ENCODE measurements around the gene CDK19. TPM values are rescaled to one million over a fixed set of nuclear protein-coding genes. Genes with fewer than 3 reads are reported as not detected.

CDK19 gene
- total RNA-seq, 5 donors from 2014 or later (not counting 1 experiment from before 2014, with no cell fraction given): 11.4 to 16.1 (median 14.2) TPM

DNA sequence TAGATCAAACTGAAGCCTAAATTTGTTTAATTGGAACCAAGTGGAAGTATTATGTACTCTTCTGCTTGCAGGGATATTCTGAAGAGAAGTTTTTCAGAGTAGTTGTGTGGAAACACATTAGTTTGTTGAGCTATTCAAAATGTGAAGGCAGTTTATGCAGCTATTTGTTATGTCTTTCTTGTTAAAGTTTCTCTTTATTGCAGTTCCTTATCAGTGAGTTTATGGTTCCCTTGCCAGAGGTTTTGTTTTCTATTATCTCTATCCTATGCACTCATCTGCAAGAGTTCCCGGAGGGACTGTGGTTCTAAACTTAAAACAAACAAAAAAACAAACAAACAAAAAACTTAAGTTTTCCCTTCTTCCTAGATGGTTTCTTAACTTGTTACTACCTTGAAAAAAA is 195.2 kb downstream of the CDK19 start:
- Histone ChIP-seq H3K27me3 (replicated peaks in 1 of 2; ENCODE audit: control insufficient read depth in 2 of 2, extremely low read depth in 1 of 2, insufficient read depth in 2 of 2, low read length in 1 of 2) (no peaks in the 10 kb centered on the region), H3K9me3 (no peaks in the 10 kb centered on the region), H3K4me3 (ENCODE audit: control insufficient read depth in 1 of 2, extremely low read depth in 1 of 2, low read length in 1 of 2) (no peak overlapping the region), H3K4me1 (ENCODE audit: control insufficient read depth in 1 of 2, extremely low read depth in 1 of 2, insufficient read depth in 2 of 2, low read length in 2 of 2) (no peaks in the 10 kb centered on the region), H3K36me3 (ENCODE audit: control insufficient read depth in 2 of 2, extremely low read depth in 1 of 2, insufficient read depth in 1 of 2, low read length in 1 of 2) (peaks cover 0 to 27% of the 10 kb centered on the region in 2 donors), H3K27ac (ENCODE audit: low read length) (no peak overlapping the region)
- no peak for ATAC-seq (replicated peaks in 1 of 4)
- Mint-ChIP-seq H3K36me3 (peaks cover 58% of the 10 kb centered on the region), H3K27me3 (no peaks in the 10 kb centered on the region), H3K9me3 (no peaks in the 10 kb centered on the region), H3K4me3 (no peak overlapping the region), H3K4me1 (peaks cover 0 to 2% (median 0%) of the 10 kb centered on the region in 3 donors), H3K27ac (no peak overlapping the region)
- CTCF ChIA-PET: interaction anchor here (0.6 to 1.0 kb wide), 2 partner anchors 326 to 1530 kb away, joined by 3 to 5 read pairs; no protein-coding TSS in a partner anchor
- WGBS (ENCODE audit: insufficient coverage): no CpG with 5 or more reads among the region's 1 CpG
- POLR2A ChIA-PET: no interaction called here
- DNase-seq: no peak

DNA sequence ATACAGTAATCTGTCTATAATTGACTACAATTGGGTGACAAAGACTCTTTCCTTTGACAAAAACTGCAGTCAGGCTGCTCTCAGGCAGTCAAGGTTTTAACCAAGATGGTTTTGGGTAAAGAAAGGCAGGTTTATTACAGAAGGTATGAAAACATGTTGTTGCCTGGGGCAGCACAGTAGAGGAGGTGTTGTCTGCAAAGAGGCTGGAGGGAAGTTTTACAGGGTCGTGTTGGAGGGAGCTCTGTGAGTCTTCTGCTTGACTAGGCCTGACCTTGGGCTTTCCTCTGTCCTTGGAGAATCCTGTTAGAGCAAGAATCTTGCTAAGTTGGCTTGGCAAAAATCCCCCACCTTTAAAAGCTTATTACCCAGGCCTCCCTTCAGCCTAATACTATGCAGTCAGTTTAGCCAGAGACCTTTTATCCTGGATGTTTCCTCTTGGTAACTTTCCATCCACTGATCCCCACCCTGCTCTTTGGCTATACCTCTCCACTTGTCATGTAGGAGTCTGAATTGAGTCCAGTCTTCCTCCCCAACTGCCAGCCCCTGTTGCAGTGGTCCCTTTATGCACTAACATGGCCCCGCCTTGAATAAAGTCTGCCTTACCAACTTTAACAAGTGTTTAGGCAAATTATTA is 195.9 kb downstream of the CDK19 start:
- Histone ChIP-seq H3K27ac (ENCODE audit: low read length) (no peak overlapping the region), H3K9me3 (no peaks in the 10 kb centered on the region), H3K27me3 (replicated peaks in 1 of 2; ENCODE audit: control insufficient read depth in 2 of 2, extremely low read depth in 1 of 2, insufficient read depth in 2 of 2, low read length in 1 of 2) (no peaks in the 10 kb centered on the region), H3K4me1 (ENCODE audit: control insufficient read depth in 1 of 2, extremely low read depth in 1 of 2, insufficient read depth in 2 of 2, low read length in 2 of 2) (no peaks in the 10 kb centered on the region), H3K4me3 (ENCODE audit: control insufficient read depth in 1 of 2, extremely low read depth in 1 of 2, low read length in 1 of 2) (no peak overlapping the region), H3K36me3 (ENCODE audit: control insufficient read depth in 2 of 2, extremely low read depth in 1 of 2, insufficient read depth in 1 of 2, low read length in 1 of 2) (peaks cover 0 to 32% of the 10 kb centered on the region in 2 donors)
- ATAC-seq (replicated peaks in 1 of 4) (no peak), DNase-seq (no peak)
- ChIA-PET CTCF (interaction anchor here (0.6 to 1.0 kb wide), 2 partner anchors 327 to 1531 kb away, joined by 3 to 5 read pairs; no protein-coding TSS in a partner anchor), POLR2A (interaction anchor here in 1 of 2 donors (0.7 kb wide), 1 partner anchor 356 kb away, joined by 3 read pairs; no protein-coding TSS in a partner anchor)
- H3K4me3 Mint-ChIP-seq: no peak overlapping the region
- H3K27ac Mint-ChIP-seq: no peak overlapping the region
- WGBS (ENCODE audit: insufficient coverage): no CpG with 5 or more reads among the region's 2 CpGs
- peaks cover 60% of the 10 kb centered on the region for H3K36me3 Mint-ChIP-seq
- peaks cover 0 to 2% (median 0%) of the 10 kb centered on the region in 3 donors for H3K4me1 Mint-ChIP-seq
- H3K27me3 Mint-ChIP-seq: no peaks in the 10 kb centered on the region
- H3K9me3 Mint-ChIP-seq: no peaks in the 10 kb centered on the region

DNA sequence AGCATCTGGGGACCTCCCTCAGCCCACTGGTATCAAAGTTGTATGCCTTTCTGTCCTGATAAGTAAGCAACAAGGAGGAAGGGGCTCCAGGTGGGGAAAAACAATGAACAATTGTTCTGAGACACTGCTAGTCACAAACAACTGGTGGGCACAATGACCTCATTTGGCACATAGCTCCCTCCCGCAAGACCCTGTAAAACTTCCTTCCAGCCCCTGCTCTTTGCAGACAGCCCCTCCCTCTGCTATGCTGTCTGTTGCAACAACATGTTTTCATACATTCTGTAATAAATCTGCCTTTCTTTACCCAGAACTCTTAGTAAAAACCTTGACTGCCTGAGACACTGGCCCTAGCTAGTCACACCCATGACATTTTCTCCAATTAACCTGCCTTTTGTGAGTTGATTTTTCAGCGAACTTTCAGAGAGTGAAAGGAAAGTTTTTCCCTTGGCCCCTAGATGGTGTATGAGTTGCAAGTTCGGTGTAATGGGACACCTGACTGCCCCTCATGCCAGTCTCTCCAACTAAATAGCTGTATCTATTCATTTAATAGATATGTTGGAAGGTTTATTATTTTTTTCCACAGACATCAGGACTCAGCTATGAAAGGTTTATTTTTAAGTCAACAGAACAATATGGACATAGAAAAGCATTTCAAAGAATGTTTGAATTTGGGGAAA is 196.5 kb downstream of the CDK19 start:
- no peaks in the 10 kb centered on the region for H3K9me3 ChIP-seq
- no peak overlapping the region for H3K27ac ChIP-seq (ENCODE audit: low read length)
- ATAC-seq (replicated peaks in 1 of 4) (no peak), DNase-seq (no peak)
- H3K36me3 Mint-ChIP-seq: peaks cover 62% of the 10 kb centered on the region
- WGBS (ENCODE audit: insufficient coverage): 100% methylated on average over 1 of the region's 3 CpGs
- H3K4me1 ChIP-seq (ENCODE audit: control insufficient read depth in 1 of 2, extremely low read depth in 1 of 2, insufficient read depth in 2 of 2, low read length in 2 of 2): no peaks in the 10 kb centered on the region
- peaks cover 0 to 38% of the 10 kb centered on the region in 2 donors for H3K36me3 ChIP-seq (ENCODE audit: control insufficient read depth in 2 of 2, extremely low read depth in 1 of 2, insufficient read depth in 1 of 2, low read length in 1 of 2)
- H3K9me3 Mint-ChIP-seq: no peaks in the 10 kb centered on the region
- no peak overlapping the region for H3K4me3 Mint-ChIP-seq
- H3K27me3 ChIP-seq (replicated peaks in 1 of 2; ENCODE audit: control insufficient read depth in 2 of 2, extremely low read depth in 1 of 2, insufficient read depth in 2 of 2, low read length in 1 of 2): no peaks in the 10 kb centered on the region
- ChIA-PET POLR2A (interaction anchor here in 1 of 2 donors (0.7 kb wide), 1 partner anchor 357 kb away, joined by 3 read pairs; no protein-coding TSS in a partner anchor), CTCF (no interaction called here)
- H3K4me3 ChIP-seq (ENCODE audit: control insufficient read depth in 1 of 2, extremely low read depth in 1 of 2, low read length in 1 of 2): no peak overlapping the region
- H3K27me3 Mint-ChIP-seq: no peaks in the 10 kb centered on the region
- no peak overlapping the region for H3K27ac Mint-ChIP-seq
- peaks cover 0 to 2% (median 0%) of the 10 kb centered on the region in 3 donors for H3K4me1 Mint-ChIP-seq

DNA sequence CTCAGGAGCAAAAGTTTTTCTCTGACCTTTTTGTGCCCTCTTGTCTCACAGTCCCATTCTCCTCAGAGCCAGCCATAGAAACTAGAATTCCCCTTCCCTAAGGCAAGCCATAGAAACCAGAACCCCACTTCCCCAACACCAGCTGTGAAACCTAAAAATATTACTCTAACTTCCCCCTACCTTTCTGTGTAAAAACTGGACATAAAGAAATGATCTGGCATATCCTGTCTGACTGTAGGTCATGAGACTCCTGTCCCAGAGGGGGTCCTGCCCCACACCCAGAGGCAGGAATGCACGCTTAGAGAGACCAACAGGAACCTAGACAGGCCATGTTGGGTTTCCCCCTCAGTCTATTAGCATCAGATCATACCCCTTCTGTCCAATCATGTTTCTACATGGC is 198.2 kb downstream of the CDK19 start:
- Mint-ChIP-seq H3K36me3 (peaks cover 57% of the 10 kb centered on the region), H3K27ac (no peak overlapping the region), H3K4me3 (no peak overlapping the region), H3K27me3 (no peaks in the 10 kb centered on the region), H3K9me3 (no peaks in the 10 kb centered on the region), H3K4me1 (peaks cover 0 to 2% (median 0%) of the 10 kb centered on the region in 3 donors)
- DNase-seq: no peak
- no peak overlapping the region for H3K4me3 ChIP-seq (ENCODE audit: control insufficient read depth in 1 of 2, extremely low read depth in 1 of 2, low read length in 1 of 2)
- H3K27ac ChIP-seq (ENCODE audit: low read length): no peak overlapping the region
- no peaks in the 10 kb centered on the region for H3K4me1 ChIP-seq (ENCODE audit: control insufficient read depth in 1 of 2, extremely low read depth in 1 of 2, insufficient read depth in 2 of 2, low read length in 2 of 2)
- ChIA-PET POLR2A (no interaction called here), CTCF (interaction anchor here in 1 of 2 donors (0.6 kb wide), 1 partner anchor 90 kb away, joined by 4 read pairs; no protein-coding TSS in a partner anchor)
- no peaks in the 10 kb centered on the region for H3K27me3 ChIP-seq (replicated peaks in 1 of 2; ENCODE audit: control insufficient read depth in 2 of 2, extremely low read depth in 1 of 2, insufficient read depth in 2 of 2, low read length in 1 of 2)
- ATAC-seq (replicated peaks in 1 of 4): no peak
- H3K9me3 ChIP-seq: no peaks in the 10 kb centered on the region
- peaks cover 4 to 34% of the 10 kb centered on the region in 2 donors for H3K36me3 ChIP-seq (ENCODE audit: control insufficient read depth in 2 of 2, extremely low read depth in 1 of 2, insufficient read depth in 1 of 2, low read length in 1 of 2)
- WGBS (ENCODE audit: insufficient coverage): 100% methylated on average over 1 of the region's 1 CpG

DNA sequence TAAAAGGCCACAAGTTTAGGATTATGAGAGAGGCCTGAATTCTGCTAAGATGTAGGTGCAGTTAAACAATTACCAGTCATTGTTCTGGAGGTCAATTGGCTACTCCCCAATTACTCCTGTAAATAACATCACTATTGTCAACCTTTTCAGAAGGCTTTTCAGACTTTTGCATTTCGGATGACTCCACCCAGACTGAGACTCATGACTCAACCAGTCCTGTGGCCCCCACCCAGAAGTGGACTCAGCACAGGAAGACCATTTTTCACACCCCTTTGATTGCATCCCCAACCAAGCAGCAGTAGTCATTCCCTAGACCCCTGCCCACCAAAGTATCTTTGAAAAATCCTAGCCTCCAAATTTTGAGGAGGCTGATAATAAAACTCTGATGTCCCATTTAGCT is 199.5 kb downstream of the CDK19 start:
- ChIA-PET CTCF (no interaction called here), POLR2A (no interaction called here)
- Histone ChIP-seq H3K27ac (ENCODE audit: low read length) (no peak overlapping the region), H3K27me3 (replicated peaks in 1 of 2; ENCODE audit: control insufficient read depth in 2 of 2, extremely low read depth in 1 of 2, insufficient read depth in 2 of 2, low read length in 1 of 2) (no peaks in the 10 kb centered on the region), H3K4me1 (ENCODE audit: control insufficient read depth in 1 of 2, extremely low read depth in 1 of 2, insufficient read depth in 2 of 2, low read length in 2 of 2) (no peaks in the 10 kb centered on the region), H3K36me3 (ENCODE audit: control insufficient read depth in 2 of 2, extremely low read depth in 1 of 2, insufficient read depth in 1 of 2, low read length in 1 of 2) (peaks cover 4 to 21% of the 10 kb centered on the region in 2 donors), H3K4me3 (ENCODE audit: control insufficient read depth in 1 of 2, extremely low read depth in 1 of 2, low read length in 1 of 2) (no peak overlapping the region), H3K9me3 (no peaks in the 10 kb centered on the region)
- no peaks in the 10 kb centered on the region for H3K27me3 Mint-ChIP-seq
- H3K27ac Mint-ChIP-seq: no peak overlapping the region
- peaks cover 0 to 2% (median 0%) of the 10 kb centered on the region in 3 donors for H3K4me1 Mint-ChIP-seq
- H3K36me3 Mint-ChIP-seq: peaks cover 56% of the 10 kb centered on the region
- H3K9me3 Mint-ChIP-seq: no peaks in the 10 kb centered on the region
- no peak overlapping the region for H3K4me3 Mint-ChIP-seq
- no peak for DNase-seq
- ATAC-seq (replicated peaks in 1 of 4): no peak
- WGBS (ENCODE audit: insufficient coverage): 60% methylated on average over 1 of the region's 1 CpG

DNA sequence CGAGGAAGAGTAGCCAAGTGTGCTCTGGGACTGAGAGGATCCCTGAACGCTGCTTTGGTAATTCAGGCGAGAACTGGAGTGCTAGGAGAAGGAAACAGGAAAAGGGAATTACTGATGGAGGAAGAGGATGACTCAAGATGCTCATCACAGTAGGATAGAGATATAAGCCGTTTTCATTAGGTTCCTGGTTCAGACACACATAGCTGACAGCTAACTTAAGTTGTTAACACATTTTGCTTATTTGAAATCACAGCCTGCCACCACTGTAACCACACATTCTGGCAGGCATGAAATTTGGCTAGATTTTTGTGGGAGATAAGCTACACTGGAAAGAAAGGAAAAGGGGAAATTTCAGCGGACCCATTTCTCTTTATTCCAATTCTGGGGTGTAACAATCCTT is 200.7 kb downstream of the CDK19 start:
- Histone ChIP-seq H3K9me3 (no peaks in the 10 kb centered on the region), H3K36me3 (ENCODE audit: control insufficient read depth in 2 of 2, extremely low read depth in 1 of 2, insufficient read depth in 1 of 2, low read length in 1 of 2) (peaks cover 4 to 16% of the 10 kb centered on the region in 2 donors), H3K27ac (ENCODE audit: low read length) (no peak overlapping the region), H3K4me1 (ENCODE audit: control insufficient read depth in 1 of 2, extremely low read depth in 1 of 2, insufficient read depth in 2 of 2, low read length in 2 of 2) (no peaks in the 10 kb centered on the region), H3K27me3 (replicated peaks in 1 of 2; ENCODE audit: control insufficient read depth in 2 of 2, extremely low read depth in 1 of 2, insufficient read depth in 2 of 2, low read length in 1 of 2) (no peaks in the 10 kb centered on the region), H3K4me3 (ENCODE audit: control insufficient read depth in 1 of 2, extremely low read depth in 1 of 2, low read length in 1 of 2) (no peak overlapping the region)
- Mint-ChIP-seq H3K36me3 (peaks cover 51% of the 10 kb centered on the region), H3K4me3 (no peak overlapping the region), H3K27ac (no peak overlapping the region), H3K4me1 (peaks cover 0 to 2% (median 0%) of the 10 kb centered on the region in 3 donors), H3K27me3 (no peaks in the 10 kb centered on the region), H3K9me3 (no peaks in the 10 kb centered on the region)
- 100% methylated on average over 3 of the region's 5 CpGs for WGBS (ENCODE audit: insufficient coverage)
- no peak for ATAC-seq (replicated peaks in 1 of 4)
- CTCF ChIA-PET: interaction anchor here in 1 of 2 donors (0.9 kb wide), 1 partner anchor 88 kb away, joined by 3 read pairs; no protein-coding TSS in a partner anchor
- POLR2A ChIA-PET: no interaction called here
- DNase-seq: no peak

Measured in T-cell (primary cell).